GM23338 (cell line): ENCODE results near the gene HIVEP1. TPM values are rescaled to one million over a fixed set of nuclear protein-coding genes. Genes with fewer than 3 reads are reported as not detected.

Source experiments
- ATAC-seq: fragments of 200-7000 bp; cut with Tn5 transposase; 3 replicates; pipeline ENCODE4 v1.9.1; 2020
- DNase-seq: peaks from one replicate; pipeline ENCODE4 v3.0.0-alpha.2; 2015; ENCODE audit warnings: low spot score
- H2AFZ ChIP-seq: fragments of 200-600 bp; sonication (generic); 2 replicates; pipeline ENCODE4 v1.8.0; 2016; ENCODE audit warnings: antibody characterized with exemption, mild to moderate bottlenecking, moderate library complexity
- H3F3A ChIP-seq: fragments of 200-600 bp; sonication (generic); replicated peaks from 2 replicates; pipeline ENCODE4 v1.8.0; 2017; ENCODE audit warnings: antibody characterized with exemption, mixed run types, low read depth
- H3K27ac ChIP-seq: fragments of 200-600 bp; sonication (generic); 2 replicates; pipeline ENCODE4 v1.6.1; 2016; ENCODE audit warnings: low read depth
- H3K27me3 ChIP-seq: fragments of 200-600 bp; sonication (generic); 2 replicates; pipeline ENCODE4 v1.8.0; 2016; ENCODE audit warnings: mild to moderate bottlenecking, mixed run types, moderate library complexity; ENCODE audit not compliant: insufficient read depth
- H3K36me3 ChIP-seq: fragments of 200-600 bp; sonication (generic); 2 replicates; pipeline ENCODE4 v1.8.0; 2016; ENCODE audit warnings: mild to moderate bottlenecking; ENCODE audit not compliant: insufficient read depth
- H3K4me1 ChIP-seq: fragments of 200-600 bp; sonication (generic); 2 replicates; pipeline ENCODE4 v1.8.0; 2016; ENCODE audit warnings: mild to moderate bottlenecking, moderate library complexity; ENCODE audit not compliant: insufficient read depth
- H3K4me2 ChIP-seq: fragments of 200-600 bp; sonication (generic); 2 replicates; pipeline ENCODE4 v1.7.1; 2017; ENCODE audit warnings: mixed run types
- H3K4me3 ChIP-seq: fragments of 200-600 bp; sonication (generic); 2 replicates; pipeline ENCODE4 v1.6.1; 2016; ENCODE audit warnings: mixed run types
- H3K79me2 ChIP-seq: fragments of 200-600 bp; sonication (generic); replicated peaks from 2 replicates; pipeline ENCODE4 v1.8.0; 2017; ENCODE audit warnings: mild to moderate bottlenecking; ENCODE audit not compliant: insufficient read depth
- H3K9me2 ChIP-seq: fragments of 200-600 bp; sonication (generic); 2 replicates; pipeline ENCODE4 v1.8.0; 2017; ENCODE audit not compliant: insufficient read depth
- H4K20me1 ChIP-seq: fragments of 200-600 bp; sonication (generic); replicated peaks from 2 replicates; pipeline ENCODE4 v1.8.0; 2017; ENCODE audit warnings: mild to moderate bottlenecking; ENCODE audit not compliant: insufficient read depth
- H3K27ac Mint-ChIP-seq: 2 replicates; pipeline ENCODE4 v1.8.0; 2020; ENCODE audit warnings: inconsistent platforms, mild to moderate bottlenecking, moderate library complexity, mixed read lengths
- H3K27me3 Mint-ChIP-seq: 3 replicates; pipeline ENCODE4 v1.8.0; 2022; ENCODE audit warnings: low read depth, mild to moderate bottlenecking, moderate library complexity, mixed read lengths, inconsistent platforms; ENCODE audit not compliant: insufficient read depth, poor library complexity
- H3K36me3 Mint-ChIP-seq: 3 replicates; pipeline ENCODE4 v1.8.0; 2021; ENCODE audit warnings: low read depth, mild to moderate bottlenecking, inconsistent platforms, moderate library complexity, mixed read lengths
- H3K4me1 Mint-ChIP-seq: 3 replicates; pipeline ENCODE4 v1.8.0; 2020; ENCODE audit warnings: mild to moderate bottlenecking, inconsistent platforms, mixed read lengths
- H3K4me3 Mint-ChIP-seq: 3 replicates; pipeline ENCODE4 v1.8.0; 2021; ENCODE audit warnings: moderate library complexity, mild to moderate bottlenecking, inconsistent platforms, mixed read lengths
- H3K9me3 Mint-ChIP-seq: 3 replicates; pipeline ENCODE4 v1.8.0; 2020; ENCODE audit warnings: moderate library complexity, mild to moderate bottlenecking, inconsistent platforms, mixed read lengths
- CREB1 ChIP-seq: fragments of 250-450 bp; sonication (Bioruptor Pico); IDR thresholded peaks from 2 replicates; pipeline ENCODE4 v1.5.0; 2020; ENCODE audit warnings: low read depth, mild to moderate bottlenecking, moderate library complexity
- CTCF ChIP-seq, 2 experiments: fragments of 200-600 bp in 1 of 2; sonication (generic) in 1 of 2; conservative IDR thresholded peaks; 2 replicates each; pipeline versions ENCODE4 v1.5.1 to v1.6.1; 2016 to 2017; ENCODE audit warnings: antibody characterized with exemption in 2 of 2, low read depth in 2 of 2, mild to moderate bottlenecking in 2 of 2, moderate library complexity in 1 of 2
- EZH2 ChIP-seq: fragments of 200-600 bp; sonication (generic); IDR thresholded peaks from one replicate; pipeline ENCODE4 v1.8.0; 2017; ENCODE audit warnings: antibody characterized with exemption, mild to moderate bottlenecking, low read depth; ENCODE audit not compliant: unreplicated experiment
- EZH2phosphoT487 ChIP-seq: fragments of 200-600 bp; sonication (generic); IDR thresholded peaks from one replicate; pipeline ENCODE4 v1.8.1; 2018; ENCODE audit warnings: antibody characterized with exemption; ENCODE audit not compliant: unreplicated experiment
- JUNB ChIP-seq: IDR thresholded peaks from one replicate; pipeline ENCODE4 v1.6.1; 2016; ENCODE audit warnings: antibody characterized with exemption; ENCODE audit not compliant: unreplicated experiment
- NANOG ChIP-seq: IDR thresholded peaks from 2 replicates; pipeline ENCODE4 v1.6.1; 2016; ENCODE audit warnings: antibody characterized with exemption, borderline replicate concordance
- POLR2AphosphoS5 ChIP-seq: IDR thresholded peaks from 2 replicates; pipeline ENCODE4 v1.6.1; 2016; ENCODE audit warnings: antibody characterized with exemption, low read depth
- REST ChIP-seq: IDR thresholded peaks from one replicate; pipeline ENCODE4 v1.6.1; 2018; ENCODE audit warnings: antibody characterized with exemption; ENCODE audit not compliant: unreplicated experiment
- STAT1 ChIP-seq: IDR thresholded peaks from one replicate; pipeline ENCODE4 v1.6.1; 2016; ENCODE audit warnings: antibody characterized with exemption; ENCODE audit not compliant: unreplicated experiment
- ZNF114 ChIP-seq: fragments of 250-450 bp; sonication (Bioruptor Pico); IDR thresholded peaks from 2 replicates; pipeline ENCODE4 v1.5.0; 2020; ENCODE audit warnings: mild to moderate bottlenecking, moderate library complexity
- ZNF331 ChIP-seq: fragments of 250-450 bp; sonication (Bioruptor Pico); IDR thresholded peaks from 2 replicates; pipeline ENCODE4 v1.5.0; 2020; ENCODE audit warnings: low read depth, mild to moderate bottlenecking, moderate library complexity
- ZNF462 ChIP-seq: fragments of 250-450 bp; sonication (Bioruptor Pico); IDR thresholded peaks from 2 replicates; pipeline ENCODE4 v1.5.0; 2020; ENCODE audit warnings: mild to moderate bottlenecking, moderate library complexity
- polyA plus RNA-seq: library from polyadenylated mRNA; unstranded; fragments of >200 nt; fragmentation: Nextera tagmentation; extraction: Ambion mirVana; gene quantifications from 2 replicates; pipeline ENCODE4 v1.2.1, GENCODE V29; 2016
- total RNA-seq: library from RNA; depleted of rRNA; stranded (reverse); fragments of >200 nt; shearing (Covaris generic); gene quantifications from 2 replicates; pipeline ENCODE4 v1.2.3, GENCODE V29; 2014
- TF ChIP-seq, protein P1 (sequence below): IDR thresholded peaks from 2 replicates; pipeline ENCODE4 v1.6.1; 2016; ENCODE audit warnings: antibody characterized with exemption

HIVEP1 gene
- total and polyA plus RNA-seq, 2 experiments from 2014 or later, result 10.1 to 21.7 TPM

GRCh38 chr6:12017876-12018401, 5.8 kb downstream of the HIVEP1 start:
- Mint-ChIP-seq H3K9me3 (peaks cover 15% of the 10 kb centered on the region; the same call in 2 of the 3 replicates), H3K4me3 (no peak overlapping the region), H3K27ac (no peak overlapping the region), H3K36me3 (peaks cover 83% of the 10 kb centered on the region), H3K4me1 (peaks cover 26% of the 10 kb centered on the region; the same call in 2 of the 3 replicates), H3K27me3 (peaks cover 2% of the 10 kb centered on the region)
- Histone ChIP-seq H3K4me1 (peaks cover 7% of the 10 kb centered on the region), H3K4me3 (no peak overlapping the region), H3K9me2 (no peaks in the 10 kb centered on the region), H3K79me2 (peaks cover 88% of the 10 kb centered on the region), H3K27me3 (no peaks in the 10 kb centered on the region), H2AFZ (no peak overlapping the region), H3K36me3 (peaks cover 8% of the 10 kb centered on the region), H3F3A (no peaks in the 10 kb centered on the region), H3K27ac (no peak overlapping the region), H4K20me1 (no peaks in the 10 kb centered on the region; the same call in 1 of the 2 replicates), H3K4me2 (no peak overlapping the region)
- DNase-seq (no peak), ATAC-seq (no peak)
- TF ChIP-seq CTCF (conservative IDR thresholded peaks at IDR 0.05; ENCODE audit: low read depth in 2 of 2) (no peak), REST (no peak), ZNF114 (CRISPR knock-in tag) (no peak), JUNB (no peak), EZH2phosphoT487 (no peak), POLR2AphosphoS5 (no peak), ZNF462 (CRISPR knock-in tag) (no peak), CREB1 (CRISPR knock-in tag) (no peak), STAT1 (no peak), EZH2 (no peak), ZNF331 (CRISPR knock-in tag) (no peak), NANOG (no peak)
- TF ChIP-seq, protein P1, sequence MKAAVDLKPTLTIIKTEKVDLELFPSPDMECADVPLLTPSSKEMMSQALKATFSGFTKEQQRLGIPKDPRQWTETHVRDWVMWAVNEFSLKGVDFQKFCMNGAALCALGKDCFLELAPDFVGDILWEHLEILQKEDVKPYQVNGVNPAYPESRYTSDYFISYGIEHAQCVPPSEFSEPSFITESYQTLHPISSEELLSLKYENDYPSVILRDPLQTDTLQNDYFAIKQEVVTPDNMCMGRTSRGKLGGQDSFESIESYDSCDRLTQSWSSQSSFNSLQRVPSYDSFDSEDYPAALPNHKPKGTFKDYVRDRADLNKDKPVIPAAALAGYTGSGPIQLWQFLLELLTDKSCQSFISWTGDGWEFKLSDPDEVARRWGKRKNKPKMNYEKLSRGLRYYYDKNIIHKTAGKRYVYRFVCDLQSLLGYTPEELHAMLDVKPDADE, result no peak
